Type B pancreatic cell (in vitro differentiated cells): ENCODE measurements around the gene RUSC1. TPM values are rescaled to one million over a fixed set of nuclear protein-coding genes. Genes with fewer than 3 reads are reported as not detected.
A peak's percentile ranks its signal among the peaks of the same experiment; 100 is the strongest.

ENCODE experiments used
- DNase-seq: peaks from one replicate; pipeline ENCODE4 v3.0.0; 2021; ENCODE audit warnings: mixed read lengths; ENCODE audit not compliant: unreplicated experiment; ENCODE audit errors: extremely low spot score
- H3K27ac Mint-ChIP-seq: 2 replicates; pipeline ENCODE4 v1.8.0; 2021; ENCODE audit warnings: mild to moderate bottlenecking, mixed read lengths
- H3K27me3 Mint-ChIP-seq: 2 replicates; pipeline ENCODE4 v1.8.0; 2021; ENCODE audit warnings: mixed read lengths
- H3K36me3 Mint-ChIP-seq: 2 replicates; pipeline ENCODE4 v1.8.0; 2021; ENCODE audit warnings: mixed read lengths
- H3K4me1 Mint-ChIP-seq: one replicate; pipeline ENCODE4 v1.8.0; 2021; ENCODE audit warnings: mixed read lengths; ENCODE audit not compliant: unreplicated experiment
- H3K4me3 Mint-ChIP-seq: 2 replicates; pipeline ENCODE4 v1.8.0; 2021; ENCODE audit warnings: mild to moderate bottlenecking, mixed read lengths
- H3K9me3 Mint-ChIP-seq: 2 replicates; pipeline ENCODE4 v1.8.0; 2021; ENCODE audit warnings: mixed read lengths
- CTCF ChIP-seq: fragments of 200-600 bp; sonication (generic); conservative IDR thresholded peaks from 2 replicates; pipeline ENCODE4 v1.5.0; 2021; ENCODE audit warnings: antibody characterized with exemption, mild to moderate bottlenecking
- microRNA-seq: library from miRNA; unstranded; fragments of <30 nt; microRNA quantifications from one replicate; pipeline ENCODE4, GENCODE V29; 2020
- total RNA-seq: library from RNA; stranded (reverse); gene quantifications from 2 replicates; pipeline ENCODE4 v1.2.1, GENCODE V29; 2021; ENCODE audit warnings: low replicate concordance

The RUSC1 gene
- total RNA-seq, 1 donor from 2014 or later = 39.1 TPM

GRCh38 chr1:155379631-155380090 lies 59.0 kb downstream of the RUSC1 start:
- TF ChIP-seq CTCF = no peak
- Mint-ChIP-seq H3K27me3 (no peaks in the 10 kb centered on the region), H3K36me3 (peaks cover 14% of the 10 kb centered on the region), H3K9me3 (no peaks in the 10 kb centered on the region), H3K4me1 (no peaks in the 10 kb centered on the region), H3K27ac (peak overlapping the region; percentile 66), H3K4me3 (peak overlapping the region; percentile 7)
- DNase-seq = no peak

Small RNA genes lying within 50 kb of the gene (microRNA-seq; reads per million reads assigned to microRNA genes)
- gene MIR555 = not detected

Other genes starting within 250 kb of the RUSC1 start
- 3.4 and 4.7 TPM in 2 replicates for gene EFNA3, start 242.1 kb upstream of the RUSC1 start, total RNA-seq
- 26.1 and 69.9 TPM in 2 replicates for gene EFNA1, start 193.0 kb upstream of the RUSC1 start, total RNA-seq
- gene SLC50A1, start 185.0 kb upstream of the RUSC1 start, total RNA-seq = 27.8 and 43.0 TPM in 2 replicates
- gene DPM3, start 180.4 kb upstream of the RUSC1 start, total RNA-seq = 73.9 and 75.3 TPM in 2 replicates
- 173 and 179 TPM in 2 replicates for gene KRTCAP2, start 147.6 kb upstream of the RUSC1 start, total RNA-seq
- gene TRIM46, start 147.0 kb upstream of the RUSC1 start, total RNA-seq = 2.0 and 8.1 TPM in 2 replicates
- 23.2 and 28.0 TPM in 2 replicates for gene THBS3, start 113.0 kb upstream of the RUSC1 start, total RNA-seq
- gene MTX1, start 112.2 kb upstream of the RUSC1 start, total RNA-seq = 34.0 and 44.2 TPM in 2 replicates
- 37.4 and 55.7 TPM in 2 replicates for gene ENTREP3, start 65.4 kb upstream of the RUSC1 start, total RNA-seq
- 52.0 and 58.7 TPM in 2 replicates for gene SCAMP3, start 58.5 kb upstream of the RUSC1 start, total RNA-seq
- 61.5 and 96.8 TPM in 2 replicates for gene CLK2, start 47.4 kb upstream of the RUSC1 start, total RNA-seq
- gene HCN3, start 43.4 kb upstream of the RUSC1 start, total RNA-seq = 9.5 and 10.6 TPM in 2 replicates
- 1.0 and 2.4 TPM in 2 replicates for gene PKLR, start 19.5 kb upstream of the RUSC1 start, total RNA-seq
- 183 and 187 TPM in 2 replicates for gene FDPS, start 12.0 kb upstream of the RUSC1 start, total RNA-seq
- gene ASH1L, start 241.9 kb downstream of the RUSC1 start, total RNA-seq = 40.7 and 43.7 TPM in 2 replicates